GM12878 (cell line): ENCODE measurements around the gene ZNF234. TPM values are rescaled to one million over a fixed set of nuclear protein-coding genes. Genes with fewer than 3 reads are reported as not detected.

ENCODE experiments used
- ATAC-seq: fragments of 200-7000 bp; cut with Tn5 transposase; 3 replicates; pipeline ENCODE4 v1.9.1; 2020; ENCODE audit warnings: mild to moderate bottlenecking, moderate library complexity
- BruUV-seq: library from RNA; stranded (reverse); fragments of 400-500 nt; replicated peaks from 2 replicates; lab custom pipeline; 2021; lab: Mats Ljungman, UMichigan
- CTCF ChIA-PET: fragments of 300-600 bp; sonication (Branson Sonifier 250); formaldehyde crosslinking; extraction: SDS; loops from one replicate; lab custom pipeline; 2021; ENCODE audit warnings: inconsistent platforms; lab: Yijun Ruan, JAX
- POLR2A ChIA-PET: fragments of 350-600 bp; formaldehyde crosslinking; extraction: SDS; loops from one replicate; lab custom pipeline; 2021; ENCODE audit warnings: inconsistent platforms; lab: Charles Lee
- RAD21 ChIA-PET: fragments of 300-600 bp; sonication (Branson Sonifier 250); formaldehyde crosslinking; loops from one replicate; lab custom pipeline; 2023; ENCODE audit warnings: antibody characterized with exemption; ENCODE audit not compliant: unreplicated experiment; lab: Charles Lee
- SMC1A ChIA-PET: fragments of 300-600 bp; sonication (Branson Sonifier 250); formaldehyde crosslinking; loops from one replicate; lab custom pipeline; 2023; ENCODE audit not compliant: unreplicated experiment, uncharacterized antibody; lab: Charles Lee
- DNase-seq: peaks from one replicate; pipeline ENCODE4 v3.0.0-alpha.2; 2011; ENCODE audit warnings: low read depth, low spot score
- FAIRE-seq: peaks from 3 replicates; lab custom pipeline; 2011; peaks lifted over from hg19 to GRCh38; lab: Jason Lieb, UNC
- H2AFZ ChIP-seq: 2 replicates; pipeline ENCODE4 v1.6.0; 2011; ENCODE audit warnings: low read depth, low read length, control low read depth; ENCODE audit not compliant: control insufficient read depth
- H3K27ac ChIP-seq: 2 replicates; pipeline ENCODE4 v1.5.1; 2011; ENCODE audit warnings: control low read depth; ENCODE audit not compliant: control insufficient read depth, insufficient read depth
- H3K27me3 ChIP-seq, 2 experiments: replicated peaks in 1 of 2; 2 replicates each; pipeline versions ENCODE4 v1.6.0 to v1.6.1; 2011; ENCODE audit warnings: low read length in 1 of 2; ENCODE audit not compliant: control insufficient read depth in 2 of 2, insufficient read depth in 2 of 2
- H3K36me3 ChIP-seq, 2 experiments: 2 replicates each; pipeline ENCODE4 v1.5.1; 2011; ENCODE audit warnings: low read length in 1 of 2; ENCODE audit not compliant: control insufficient read depth in 2 of 2, insufficient read depth in 2 of 2
- H3K4me1 ChIP-seq: 2 replicates; pipeline ENCODE4 v1.6.1; 2011; ENCODE audit warnings: mild to moderate bottlenecking, low read length, moderate library complexity, mixed read lengths; ENCODE audit not compliant: control insufficient read depth, insufficient read depth
- H3K4me2 ChIP-seq: 2 replicates; pipeline ENCODE4 v1.6.0; 2011; ENCODE audit warnings: control low read depth; ENCODE audit not compliant: control insufficient read depth, insufficient read depth
- H3K4me3 ChIP-seq: fragments of 200-600 bp; sonication (generic); 2 replicates; pipeline ENCODE4 v1.5.1; 2016
- H3K79me2 ChIP-seq: 2 replicates; pipeline ENCODE4 v1.6.0; 2011; ENCODE audit warnings: low read length; ENCODE audit not compliant: control insufficient read depth, insufficient read depth
- H3K9ac ChIP-seq: 2 replicates; pipeline ENCODE4 v1.8.0; 2011; ENCODE audit warnings: low read length, control low read depth, mixed read lengths; ENCODE audit not compliant: control insufficient read depth, insufficient read depth
- H3K9me3 ChIP-seq: replicated peaks from 3 replicates; pipeline ENCODE4 v1.5.1; 2011; ENCODE audit warnings: mild to moderate bottlenecking, low read length; ENCODE audit not compliant: control insufficient read depth, insufficient read depth
- H4K20me1 ChIP-seq: 2 replicates; pipeline ENCODE4 v1.6.0; 2011; ENCODE audit not compliant: control insufficient read depth, insufficient read depth
- CBX3 ChIP-seq: fragments of 200-600 bp; sonication (generic); IDR thresholded peaks from 2 replicates; pipeline ENCODE4 v1.6.1; 2016; ENCODE audit warnings: low read depth, borderline replicate concordance
- CBX5 ChIP-seq: sonication (generic); IDR thresholded peaks from 2 replicates; pipeline ENCODE4 v1.6.1; 2016; ENCODE audit warnings: low read depth, moderate library complexity, mild to moderate bottlenecking, inconsistent platforms
- CHD1 ChIP-seq: IDR thresholded peaks from 2 replicates; pipeline ENCODE4 v1.6.1; 2012; ENCODE audit warnings: low read depth, low read length, improper control_type of control experiment
- DPF2 ChIP-seq: fragments of 450-650 bp; IDR thresholded peaks from 2 replicates; pipeline ENCODE4 v1.6.1; 2017; ENCODE audit warnings: mild to moderate bottlenecking
- ETV6 ChIP-seq, 2 experiments: fragments of 450-650 bp in 1 of 2; IDR thresholded peaks in 1 of 2; conservative IDR thresholded peaks in 1 of 2; 2 replicates each; pipeline ENCODE4 v1.6.1; 2014; ENCODE audit warnings: antibody characterized with exemption in 1 of 2, borderline replicate concordance in 1 of 2, low read depth in 1 of 2, mild to moderate bottlenecking in 1 of 2, moderate library complexity in 1 of 2
- GATAD2B ChIP-seq: fragments of 450-650 bp; conservative IDR thresholded peaks from 2 replicates; pipeline ENCODE4 v1.6.1; 2017; ENCODE audit warnings: low read depth, mild to moderate bottlenecking, moderate library complexity
- JUND ChIP-seq: IDR thresholded peaks from 2 replicates; pipeline ENCODE4 v1.6.1; 2012; ENCODE audit warnings: low read depth, mild to moderate bottlenecking, low read length, improper control_type of control experiment, moderate library complexity
- NR2C2 ChIP-seq: IDR thresholded peaks from 2 replicates; pipeline ENCODE4 v1.6.1; 2011; ENCODE audit warnings: borderline replicate concordance, low read depth; ENCODE audit not compliant: control insufficient read depth, insufficient read length
- PAX5 ChIP-seq: IDR thresholded peaks from 2 replicates; pipeline ENCODE4 v1.6.1; 2011; ENCODE audit warnings: low read depth, low read length, borderline replicate concordance
- POLR2A ChIP-seq: IDR thresholded peaks from 2 replicates; pipeline ENCODE4 v1.6.1; 2011; ENCODE audit warnings: low read depth, mild to moderate bottlenecking, low read length
- STAT1 ChIP-seq: fragments of 450-650 bp; conservative IDR thresholded peaks from 2 replicates; pipeline ENCODE4 v1.6.1; 2014; ENCODE audit warnings: antibody characterized with exemption, mild to moderate bottlenecking
- WRNIP1 ChIP-seq: IDR thresholded peaks from 2 replicates; pipeline ENCODE4 v1.6.1; 2011; ENCODE audit warnings: low read depth, low read length, improper control_type of control experiment, borderline replicate concordance
- ZNF207 ChIP-seq: fragments of 450-650 bp; IDR thresholded peaks from 2 replicates; pipeline ENCODE4 v1.6.1; 2014; ENCODE audit warnings: antibody characterized with exemption, mild to moderate bottlenecking, borderline replicate concordance
- WGBS: methylation state at CpG from one replicate; pipeline ENCODE4 v1.1.6; 2016; ENCODE audit warnings: low lambda C conversion rate; ENCODE audit not compliant: insufficient replicate concordance, insufficient coverage; ENCODE audit errors: missing lambda C conversion rate; 5-methylcytosine and 5-hydroxymethylcytosine counted together
- in situ Hi-C: fragments of 300-500 bp; cut with MboI; formaldehyde crosslinking; loops from 9 replicates; pipeline ENCODE4 v1.14.3; 2018; ENCODE audit warnings: mixed read lengths
- intact Hi-C: fragments of 100-400 bp; cut with micrococcal nuclease; formaldehyde crosslinking; loops from one replicate; pipeline ENCODE4 v1.14.2; 2022; ENCODE audit not compliant: unreplicated experiment
- polyA plus RNA-seq, 11 experiments: library from polyadenylated mRNA; depleted of rRNA in 4 of 11; unstranded in 6 of 11; stranded (reverse) in 5 of 11; fragments of >200 nt; fragmentation: Nextera tagmentation in 4 of 11; fragmentation: Illumina TruSeq in 1 of 11; extraction: Ambion mirVana in 4 of 11; extraction: Trizol in 1 of 11; gene quantifications; 1 replicate in 1 of 11; 2 replicates in 10 of 11; pipeline versions ENCODE4 v1.2.1 to v1.2.3, GENCODE V29; 2011 to 2016; ENCODE audit warnings: inconsistent platforms in 2 of 11, missing spikeins in 2 of 11, low read depth in 1 of 11
- total RNA-seq, 4 experiments: library from RNA; depleted of rRNA in 3 of 4; stranded (reverse); fragments of >200 nt in 3 of 4; fragmentation: Illumina TruSeq in 1 of 4; extraction: Trizol in 1 of 4; gene quantifications; 2 replicates each; pipeline versions ENCODE4 v1.2.1 to v1.2.3, GENCODE V29; 2013 to 2021
- TF ChIP-seq, protein P1 (sequence below): fragments of 450-650 bp; conservative IDR thresholded peaks from 2 replicates; pipeline ENCODE4 v1.6.1; 2017; ENCODE audit warnings: mild to moderate bottlenecking, moderate library complexity
- TF ChIP-seq, protein P2 (sequence below): IDR thresholded peaks from 2 replicates; pipeline ENCODE4 v1.6.1; 2012; ENCODE audit warnings: low read depth, low read length, improper control_type of control experiment
- TF ChIP-seq, protein P3 (sequence below): IDR thresholded peaks from 2 replicates; pipeline ENCODE4 v1.6.1; 2011; ENCODE audit warnings: low read depth, low read length, improper control_type of control experiment, borderline replicate concordance
- TF ChIP-seq, protein P4 (sequence below): fragments of 150-350 bp; IDR thresholded peaks from 2 replicates; pipeline ENCODE4 v1.6.1; 2014; ENCODE audit warnings: mild to moderate bottlenecking, low read depth, low read length

ZNF234 gene
- total and polyA plus RNA-seq, 10 of the 15 experiments (the other 5 are each of a cell fraction or from before 2014, with no cell fraction given), result 2.7 to 10.5 (median 5.2) TPM

DNA sequence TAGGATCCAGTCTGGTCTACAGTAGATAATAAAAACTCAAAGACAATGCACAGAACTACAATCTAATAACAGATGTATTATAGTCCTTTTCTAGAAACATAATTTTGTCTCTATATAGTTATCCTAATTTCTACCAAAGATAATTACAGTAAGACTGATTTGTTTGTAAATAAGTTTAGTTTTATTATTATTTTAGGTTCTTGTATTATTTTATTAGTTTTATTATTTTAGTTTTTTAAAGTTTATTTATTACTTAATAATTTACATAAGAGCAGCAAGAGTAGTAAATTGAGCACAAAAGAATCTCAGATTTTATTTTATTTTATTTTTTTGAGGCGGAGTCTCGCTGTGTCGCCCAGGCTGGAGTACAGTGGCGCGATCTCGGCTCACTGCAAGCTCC, 48.7 kb downstream of the ZNF234 start:
- H3K9ac ChIP-seq, result no peak overlapping the region
- WGBS, result 87% methylated on average over 6 of the region's 6 CpGs
- BruUV-seq, result no TSS peak
- FAIRE-seq, result no peak
- no peaks in the 10 kb centered on the region for H4K20me1 ChIP-seq
- ATAC-seq, result no peak
- peaks cover 2% of the 10 kb centered on the region; the same call in 1 of the 3 replicates for H3K9me3 ChIP-seq
- no peak overlapping the region for H3K27ac ChIP-seq
- no peaks in the 10 kb centered on the region; a peak in 1 of 4 replicates for H3K27me3 ChIP-seq
- in situ Hi-C loops (no loop called here), intact Hi-C loops (no loop called here)
- H2AFZ ChIP-seq, result no peak overlapping the region
- no peak overlapping the region for H3K4me3 ChIP-seq
- ChIA-PET POLR2A (no interaction called here), RAD21 (no interaction called here), CTCF (no interaction called here), SMC1A (no interaction called here)
- DNase-seq, result no peak
- no peaks in the 10 kb centered on the region for H3K36me3 ChIP-seq
- H3K4me1 ChIP-seq, result no peaks in the 10 kb centered on the region
- H3K79me2 ChIP-seq, result no peaks in the 10 kb centered on the region
- no peak overlapping the region for H3K4me2 ChIP-seq
- TF ChIP-seq, protein P1, sequence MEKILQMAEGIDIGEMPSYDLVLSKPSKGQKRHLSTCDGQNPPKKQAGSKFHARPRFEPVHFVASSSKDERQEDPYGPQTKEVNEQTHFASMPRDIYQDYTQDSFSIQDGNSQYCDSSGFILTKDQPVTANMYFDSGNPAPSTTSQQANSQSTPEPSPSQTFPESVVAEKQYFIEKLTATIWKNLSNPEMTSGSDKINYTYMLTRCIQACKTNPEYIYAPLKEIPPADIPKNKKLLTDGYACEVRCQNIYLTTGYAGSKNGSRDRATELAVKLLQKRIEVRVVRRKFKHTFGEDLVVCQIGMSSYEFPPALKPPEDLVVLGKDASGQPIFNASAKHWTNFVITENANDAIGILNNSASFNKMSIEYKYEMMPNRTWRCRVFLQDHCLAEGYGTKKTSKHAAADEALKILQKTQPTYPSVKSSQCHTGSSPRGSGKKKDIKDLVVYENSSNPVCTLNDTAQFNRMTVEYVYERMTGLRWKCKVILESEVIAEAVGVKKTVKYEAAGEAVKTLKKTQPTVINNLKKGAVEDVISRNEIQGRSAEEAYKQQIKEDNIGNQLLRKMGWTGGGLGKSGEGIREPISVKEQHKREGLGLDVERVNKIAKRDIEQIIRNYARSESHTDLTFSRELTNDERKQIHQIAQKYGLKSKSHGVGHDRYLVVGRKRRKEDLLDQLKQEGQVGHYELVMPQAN, result no peak
- no peak for TF ChIP-seq ZNF207
- no peak for TF ChIP-seq PAX5
- no peak for TF ChIP-seq GATAD2B
- TF ChIP-seq ETV6 (conservative IDR thresholded peaks at IDR 0.05 in 1 of 2, IDR thresholded peaks at IDR 0.05 in 1 of 2; ENCODE audit: borderline replicate concordance in 1 of 2, low read depth in 1 of 2), result no peak
- no peak for TF ChIP-seq CHD1
- TF ChIP-seq STAT1, result no peak
- no peak for TF ChIP-seq JUND
- TF ChIP-seq, protein P2, sequence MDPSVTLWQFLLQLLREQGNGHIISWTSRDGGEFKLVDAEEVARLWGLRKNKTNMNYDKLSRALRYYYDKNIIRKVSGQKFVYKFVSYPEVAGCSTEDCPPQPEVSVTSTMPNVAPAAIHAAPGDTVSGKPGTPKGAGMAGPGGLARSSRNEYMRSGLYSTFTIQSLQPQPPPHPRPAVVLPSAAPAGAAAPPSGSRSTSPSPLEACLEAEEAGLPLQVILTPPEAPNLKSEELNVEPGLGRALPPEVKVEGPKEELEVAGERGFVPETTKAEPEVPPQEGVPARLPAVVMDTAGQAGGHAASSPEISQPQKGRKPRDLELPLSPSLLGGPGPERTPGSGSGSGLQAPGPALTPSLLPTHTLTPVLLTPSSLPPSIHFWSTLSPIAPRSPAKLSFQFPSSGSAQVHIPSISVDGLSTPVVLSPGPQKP, result no peak
- no peak for TF ChIP-seq POLR2A
- TF ChIP-seq, protein P3, sequence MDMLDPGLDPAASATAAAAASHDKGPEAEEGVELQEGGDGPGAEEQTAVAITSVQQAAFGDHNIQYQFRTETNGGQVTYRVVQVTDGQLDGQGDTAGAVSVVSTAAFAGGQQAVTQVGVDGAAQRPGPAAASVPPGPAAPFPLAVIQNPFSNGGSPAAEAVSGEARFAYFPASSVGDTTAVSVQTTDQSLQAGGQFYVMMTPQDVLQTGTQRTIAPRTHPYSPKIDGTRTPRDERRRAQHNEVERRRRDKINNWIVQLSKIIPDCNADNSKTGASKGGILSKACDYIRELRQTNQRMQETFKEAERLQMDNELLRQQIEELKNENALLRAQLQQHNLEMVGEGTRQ, result no peak
- no peak for TF ChIP-seq DPF2
- no peak for TF ChIP-seq NR2C2
- no peak for TF ChIP-seq CBX3
- no peak for TF ChIP-seq CBX5
- TF ChIP-seq, protein P4, sequence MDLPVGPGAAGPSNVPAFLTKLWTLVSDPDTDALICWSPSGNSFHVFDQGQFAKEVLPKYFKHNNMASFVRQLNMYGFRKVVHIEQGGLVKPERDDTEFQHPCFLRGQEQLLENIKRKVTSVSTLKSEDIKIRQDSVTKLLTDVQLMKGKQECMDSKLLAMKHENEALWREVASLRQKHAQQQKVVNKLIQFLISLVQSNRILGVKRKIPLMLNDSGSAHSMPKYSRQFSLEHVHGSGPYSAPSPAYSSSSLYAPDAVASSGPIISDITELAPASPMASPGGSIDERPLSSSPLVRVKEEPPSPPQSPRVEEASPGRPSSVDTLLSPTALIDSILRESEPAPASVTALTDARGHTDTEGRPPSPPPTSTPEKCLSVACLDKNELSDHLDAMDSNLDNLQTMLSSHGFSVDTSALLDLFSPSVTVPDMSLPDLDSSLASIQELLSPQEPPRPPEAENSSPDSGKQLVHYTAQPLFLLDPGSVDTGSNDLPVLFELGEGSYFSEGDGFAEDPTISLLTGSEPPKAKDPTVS, result no peak
- TF ChIP-seq WRNIP1, result no peak
